Activated gamma-delta T cell treated with Interleukin-2 at 50 U/mL for 16 hours (primary cell): Measurements from ENCODE around the gene PDS5B.
A peak's percentile ranks its signal among the peaks of the same experiment; 100 is the strongest.

Experiments used
- DNase-seq: peaks from one replicate; pipeline ENCODE4 v3.0.0-alpha.2; 2020

PDS5B gene

DNA sequence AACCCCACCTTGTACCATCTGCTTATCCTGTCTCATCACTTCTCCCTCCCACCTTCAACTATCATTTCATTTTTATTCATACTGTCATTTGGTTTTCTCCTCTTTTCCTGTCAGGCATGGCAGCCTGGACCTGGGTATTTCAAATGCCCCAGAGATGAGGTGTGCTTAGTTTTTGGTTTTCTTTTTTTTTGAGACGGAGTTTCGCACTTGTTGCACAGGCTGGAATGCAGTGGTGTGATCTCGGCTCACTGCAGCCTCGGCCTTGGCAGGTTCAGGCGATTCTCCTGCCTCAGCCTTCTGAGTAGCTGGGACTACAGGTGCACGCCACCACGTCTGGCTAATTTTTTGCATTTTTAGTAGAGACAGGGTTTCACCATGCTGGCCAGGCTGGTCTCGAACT is 5.8 kb downstream of the PDS5B start:
- DNase-seq = no peak

DNA sequence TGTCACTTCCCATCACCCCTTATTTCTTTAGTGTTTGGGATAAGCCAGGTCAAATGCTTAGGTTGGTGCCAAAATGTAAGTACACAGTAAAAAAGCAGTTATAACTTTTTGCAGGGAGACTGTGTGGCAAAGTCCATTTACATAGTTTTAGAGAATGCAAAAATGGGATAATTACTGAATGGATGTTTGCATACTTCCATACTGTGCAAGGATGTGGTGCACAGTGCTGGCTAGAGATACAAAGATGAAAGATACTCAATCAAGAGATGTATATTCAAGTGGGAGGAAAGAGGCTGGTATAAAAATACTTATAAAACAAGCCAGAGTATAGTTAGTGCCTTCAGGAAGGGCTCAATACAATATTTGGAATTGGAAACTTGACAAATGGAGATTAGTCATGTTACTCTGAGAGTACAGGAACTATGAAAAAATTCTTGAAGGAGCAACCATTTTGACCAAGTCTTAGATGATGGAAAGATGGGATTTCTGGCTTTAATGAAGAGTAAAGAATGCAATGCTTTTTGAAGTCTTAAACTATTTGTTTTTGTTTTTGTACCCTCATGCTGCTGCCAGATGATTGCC is 8.0 kb downstream of the PDS5B start:
- DNase-seq = no peak

DNA sequence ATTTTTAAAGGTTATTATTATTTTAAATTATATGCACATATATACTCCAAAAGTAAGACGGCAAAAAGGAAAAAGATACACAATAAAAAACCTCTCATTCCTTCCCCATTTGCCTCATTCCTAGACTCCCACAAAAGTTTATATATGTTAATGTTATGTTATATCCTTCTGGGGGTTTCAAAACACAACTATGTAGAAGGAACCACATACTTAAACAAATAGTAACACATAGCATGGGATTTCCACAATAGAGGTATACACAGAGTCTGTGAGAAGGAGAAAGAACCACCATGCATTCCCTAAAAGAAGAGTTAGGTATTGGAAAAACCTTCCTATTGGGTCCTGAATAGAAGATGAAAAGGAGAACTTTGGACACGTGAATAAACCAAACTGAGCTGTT is 9.1 kb downstream of the PDS5B start:
- no peak for DNase-seq

DNA sequence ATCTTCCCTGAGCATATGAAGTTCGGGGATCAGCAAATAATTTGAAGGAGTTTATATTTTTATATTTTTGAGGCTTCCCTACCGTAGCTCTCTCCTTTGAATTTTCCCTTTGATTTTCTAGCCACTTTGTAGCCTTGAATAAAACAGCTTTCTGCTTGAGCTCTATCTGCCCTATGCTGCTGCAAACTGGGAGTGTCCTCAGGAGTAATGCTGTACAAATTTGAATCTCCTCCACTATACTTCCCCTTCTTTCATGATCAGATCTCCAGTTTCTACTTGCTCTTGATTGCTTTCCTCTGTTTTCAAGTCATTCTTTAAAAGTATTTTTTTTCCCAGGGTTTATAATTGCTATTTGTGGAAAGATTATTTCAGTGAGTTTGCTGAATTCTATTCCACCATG is 14.6 kb downstream of the PDS5B start:
- DNase-seq = no peak

DNA sequence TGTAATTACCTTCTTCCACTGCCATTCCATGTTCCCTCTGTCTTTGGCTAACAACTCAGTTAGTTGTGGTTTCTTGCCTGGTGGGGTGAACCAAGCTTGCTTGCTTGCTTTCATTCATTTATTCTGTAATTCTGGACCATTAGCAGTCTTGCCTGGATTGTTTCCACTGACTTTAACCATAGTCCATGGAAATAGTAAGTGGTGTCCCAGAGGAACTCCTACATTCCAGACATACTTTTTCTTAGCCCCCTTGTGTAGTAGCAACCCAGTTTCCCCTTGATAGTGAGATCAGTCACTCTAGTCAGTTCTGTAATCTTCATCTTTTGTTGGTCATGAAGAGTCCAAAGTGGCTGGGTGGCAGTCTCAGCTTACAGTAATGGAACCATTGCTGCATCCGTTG is 23.2 kb downstream of the PDS5B start:
- no peak for DNase-seq

DNA sequence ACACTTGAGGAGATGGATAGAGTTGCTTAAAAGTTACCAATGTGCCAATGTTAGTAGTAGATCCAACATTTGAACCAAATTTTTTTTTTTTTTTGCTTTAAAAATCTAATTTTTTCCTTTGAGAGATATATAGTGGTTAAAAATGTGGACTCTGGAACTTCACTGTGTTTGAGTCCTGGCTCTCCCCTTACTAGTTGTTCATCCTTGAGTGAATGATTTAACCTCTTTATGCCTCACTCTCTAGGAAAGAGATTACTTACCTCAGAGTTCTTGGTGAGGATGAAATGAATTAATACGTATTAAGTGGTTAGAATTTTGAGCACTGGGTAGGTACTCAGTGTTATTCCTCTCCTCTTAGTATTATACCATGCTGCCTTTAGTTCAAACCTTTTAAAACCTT is 24.3 kb downstream of the PDS5B start:
- no peak for DNase-seq

DNA sequence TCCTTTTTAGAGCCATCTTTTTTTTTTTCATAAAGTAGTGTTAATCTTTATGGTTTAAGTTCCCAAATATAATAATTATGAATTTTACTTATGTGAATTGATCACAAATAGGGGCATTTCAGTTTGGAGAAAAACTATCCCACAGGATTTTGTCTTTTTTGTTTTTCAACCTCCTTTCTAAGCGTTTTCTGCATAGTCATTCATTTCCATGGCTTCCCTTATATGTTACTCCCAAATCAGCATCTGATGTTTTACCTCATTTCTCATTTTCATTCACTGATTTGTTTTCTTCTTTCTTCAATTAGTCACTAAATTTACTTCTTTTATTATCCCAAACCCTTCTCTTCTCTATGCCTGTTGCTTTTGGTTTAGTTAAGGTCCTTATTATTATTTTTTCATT is 24.7 kb downstream of the PDS5B start:
- DNase-seq = no peak

DNA sequence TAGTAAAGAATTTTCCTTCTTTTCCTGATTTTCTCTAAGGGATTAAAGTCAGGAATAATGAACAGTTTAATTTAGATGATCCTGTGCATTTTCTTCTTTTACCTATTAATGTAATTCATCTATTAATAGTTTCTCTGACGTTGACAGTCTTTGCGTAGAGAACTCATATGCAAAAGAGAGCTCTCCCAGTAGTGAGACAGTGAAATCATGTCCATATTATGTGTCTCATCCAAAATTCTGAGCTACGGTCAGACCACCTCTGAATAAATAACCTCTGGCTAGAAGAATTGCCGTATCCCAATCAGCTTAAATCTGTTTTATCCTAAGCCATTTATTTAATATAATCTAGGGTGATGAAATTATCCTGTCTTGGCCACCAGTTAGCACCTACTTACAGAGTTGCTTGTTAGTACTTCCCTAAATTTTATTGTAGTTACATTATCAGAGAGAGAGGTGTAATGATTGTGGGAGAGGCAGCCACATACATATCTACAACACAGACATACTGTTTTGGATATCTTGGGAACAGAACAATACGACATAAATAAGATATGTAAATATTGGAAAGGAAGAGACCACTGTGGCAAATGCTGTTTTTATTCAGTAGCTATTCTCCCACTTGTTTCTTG is 30.7 kb downstream of the PDS5B start:
- DNase-seq = no peak

DNA sequence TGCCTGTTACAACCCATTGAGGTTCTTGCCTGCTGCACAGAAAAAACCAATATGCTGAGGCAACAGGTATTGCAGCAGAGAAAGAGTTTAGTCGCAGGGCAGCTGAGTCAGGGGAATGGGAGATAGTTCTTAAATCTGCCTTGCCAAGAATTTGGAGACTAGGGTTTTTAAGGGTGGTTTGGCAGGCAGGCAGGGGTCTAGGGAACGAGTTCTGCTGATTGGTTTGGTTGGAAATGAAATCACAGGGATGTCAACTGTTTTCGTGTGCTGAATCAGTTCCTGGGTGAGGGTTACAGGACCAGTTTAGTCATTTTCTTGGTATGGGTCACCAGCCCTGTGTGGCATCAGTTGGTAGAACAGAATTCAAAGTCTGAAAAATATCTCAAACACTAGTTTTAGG is 36.6 kb downstream of the PDS5B start:
- DNase-seq = no peak

DNA sequence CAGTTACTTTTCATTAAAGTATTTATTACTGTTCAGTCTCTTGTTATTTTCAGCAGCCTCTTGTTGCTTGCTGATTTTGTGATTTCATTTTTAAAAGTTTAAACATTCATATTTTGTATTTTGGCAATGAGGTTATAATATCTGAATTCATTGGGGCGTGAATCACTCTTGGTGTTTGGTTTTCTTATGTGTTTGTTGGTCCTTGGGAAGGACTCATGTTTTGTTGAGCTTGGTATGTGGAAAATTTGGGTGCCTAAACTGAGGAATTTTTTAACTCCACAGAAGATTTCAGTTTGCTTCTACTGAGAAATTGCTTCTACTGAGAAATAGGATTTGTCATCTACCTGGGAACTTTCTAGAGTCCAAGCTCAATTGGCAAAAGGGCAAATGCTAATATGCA is 38.2 kb downstream of the PDS5B start:
- no peak for DNase-seq

DNA sequence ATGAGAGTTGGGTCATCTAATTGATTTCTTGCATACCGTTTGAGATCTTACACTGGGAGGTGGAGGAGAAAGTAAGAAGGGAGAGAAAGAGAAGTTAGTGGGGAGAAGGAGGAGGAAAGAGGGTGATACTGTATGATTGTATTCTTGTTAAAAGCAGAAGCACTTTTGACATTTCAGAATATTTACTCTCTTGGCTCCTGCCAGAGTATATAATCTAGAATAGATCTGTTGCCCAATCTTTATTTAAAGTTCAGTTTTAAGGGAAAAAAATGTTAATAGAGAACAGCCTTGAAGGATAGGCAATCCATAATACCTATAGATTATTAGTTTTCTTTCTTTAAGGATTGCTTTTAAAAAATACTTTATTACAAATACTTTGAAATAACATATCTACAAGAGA is 41.5 kb downstream of the PDS5B start:
- no peak for DNase-seq

DNA sequence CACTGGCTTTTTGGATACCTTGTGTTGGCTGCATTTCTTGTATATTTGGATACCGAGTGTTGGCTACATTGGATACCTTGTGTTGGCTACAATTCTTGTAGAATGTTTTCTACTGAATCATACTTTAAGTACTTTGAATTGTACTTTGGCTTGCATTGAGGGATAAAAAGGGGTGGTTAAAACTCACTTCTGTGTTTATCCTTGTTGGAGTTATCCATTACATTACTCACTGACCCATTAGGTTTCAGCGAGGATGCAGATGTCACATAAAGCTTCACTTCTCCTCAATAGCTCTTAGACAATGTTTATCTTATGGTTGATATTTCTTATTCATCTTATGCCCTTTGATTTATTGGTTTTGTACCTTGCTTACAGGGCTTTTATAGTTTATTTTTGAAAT is 43.1 kb downstream of the PDS5B start:
- no peak for DNase-seq

DNA sequence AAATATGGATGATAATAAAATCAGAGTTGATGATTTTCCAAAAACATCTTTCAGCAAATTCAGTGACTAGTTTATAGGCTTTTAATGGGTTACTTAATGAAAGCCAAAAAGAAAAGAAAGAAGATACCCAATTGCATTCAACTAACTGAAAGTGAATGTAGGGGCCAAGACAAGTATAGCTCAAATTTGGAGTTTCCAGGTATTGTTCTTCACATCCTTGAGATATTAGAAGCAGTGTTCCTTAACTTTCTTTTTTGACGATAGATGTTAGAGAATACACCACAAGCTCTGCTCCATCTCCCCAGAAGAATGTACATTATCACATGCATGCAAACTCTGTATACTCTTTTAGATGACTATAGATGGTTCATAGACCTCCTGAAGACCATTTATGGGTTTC is 43.6 kb downstream of the PDS5B start:
- no peak for DNase-seq

DNA sequence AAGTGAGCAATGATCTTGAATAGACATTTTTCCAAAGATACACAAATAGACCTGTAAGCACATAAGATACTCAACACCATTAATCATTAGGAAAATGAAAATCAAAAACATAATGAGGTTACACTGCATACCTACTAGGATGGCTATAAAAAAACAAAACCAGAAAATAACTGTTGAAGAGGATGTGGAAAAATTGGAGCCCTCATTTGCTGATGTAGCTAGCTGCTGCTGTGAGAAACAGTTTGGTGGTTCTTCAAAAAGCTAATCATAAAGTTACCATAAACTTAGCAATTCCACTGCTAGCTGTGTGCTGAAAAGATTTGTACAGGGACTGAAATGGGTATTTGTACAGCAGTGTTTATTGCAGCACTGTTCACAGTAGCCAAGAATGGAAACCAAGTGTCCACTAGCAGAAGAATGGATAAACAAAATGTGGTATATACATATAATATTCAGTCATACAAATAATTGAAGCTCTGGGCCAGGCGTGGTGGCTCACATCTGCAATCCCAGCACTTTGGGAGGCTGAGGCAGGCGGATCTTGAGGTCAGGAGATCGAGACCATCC is 46.2 kb downstream of the PDS5B start:
- no peak for DNase-seq

DNA sequence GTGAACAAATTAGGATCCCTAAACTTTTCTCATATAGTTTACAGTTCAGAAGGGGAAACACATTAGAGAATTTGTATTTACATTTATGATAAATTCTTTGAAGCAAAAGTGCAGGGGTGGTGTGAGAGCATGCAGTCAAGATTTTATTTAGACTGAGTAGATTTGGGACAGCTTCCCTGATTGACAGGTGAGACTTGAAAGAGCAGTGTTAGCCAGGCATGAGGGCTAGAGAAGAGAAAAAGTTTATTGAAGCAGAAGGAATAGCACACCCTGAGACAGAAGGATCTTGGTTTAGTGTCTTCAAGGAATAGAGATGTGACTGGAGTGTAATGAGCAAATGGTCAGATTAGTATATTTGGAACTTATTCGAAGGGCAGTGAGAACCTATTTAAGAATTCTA is 50.5 kb downstream of the PDS5B start:
- DNase-seq = no peak

DNA sequence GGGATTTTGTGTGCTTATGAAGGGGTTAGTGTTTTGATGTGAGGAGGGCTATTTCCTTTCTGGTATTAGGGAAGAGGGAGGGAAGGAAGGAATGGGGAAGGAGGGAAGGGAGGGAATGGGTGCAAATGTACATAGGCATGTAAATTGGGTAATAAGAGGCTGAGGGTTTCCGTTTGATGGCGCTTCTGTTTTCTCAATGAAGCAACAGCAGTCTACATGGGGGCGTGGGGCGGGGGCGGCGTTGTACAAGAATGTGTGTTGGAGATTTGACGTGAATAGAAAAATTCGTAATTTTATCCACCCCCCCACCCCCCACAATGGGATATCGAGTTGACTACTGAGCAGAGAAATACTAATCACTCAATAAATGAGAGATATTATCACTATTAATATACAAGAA is 52.5 kb downstream of the PDS5B start:
- DNase-seq = no peak

DNA sequence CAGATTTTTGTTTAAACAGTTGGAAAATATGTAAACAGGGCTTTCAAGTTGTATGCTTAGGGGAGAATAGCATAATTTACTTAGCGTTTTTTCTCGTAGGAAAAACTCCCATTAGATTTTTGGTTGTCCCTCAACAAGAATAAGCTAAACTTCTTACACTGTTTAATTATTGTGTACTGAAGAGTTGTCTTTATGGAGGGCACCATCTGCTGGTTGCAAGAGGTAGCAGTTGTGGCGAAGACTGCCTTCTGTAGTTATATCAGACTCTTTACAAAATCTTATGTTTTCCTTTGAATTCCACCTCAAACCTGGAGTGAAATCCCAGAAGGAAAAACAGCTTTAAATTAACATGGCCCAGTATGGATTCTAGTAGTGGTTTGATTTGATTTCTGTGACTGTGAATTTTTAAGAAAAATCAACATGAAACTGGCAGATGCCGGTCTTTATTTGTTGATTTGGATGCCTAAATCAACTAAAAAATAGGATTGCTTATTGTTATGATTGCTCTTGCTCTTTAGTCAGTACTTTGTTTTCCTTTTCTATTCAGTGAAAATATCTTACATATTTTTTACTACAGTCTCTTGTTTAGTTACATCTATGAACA is 53.4 kb downstream of the PDS5B start:
- peak; percentile 45 for DNase-seq

DNA sequence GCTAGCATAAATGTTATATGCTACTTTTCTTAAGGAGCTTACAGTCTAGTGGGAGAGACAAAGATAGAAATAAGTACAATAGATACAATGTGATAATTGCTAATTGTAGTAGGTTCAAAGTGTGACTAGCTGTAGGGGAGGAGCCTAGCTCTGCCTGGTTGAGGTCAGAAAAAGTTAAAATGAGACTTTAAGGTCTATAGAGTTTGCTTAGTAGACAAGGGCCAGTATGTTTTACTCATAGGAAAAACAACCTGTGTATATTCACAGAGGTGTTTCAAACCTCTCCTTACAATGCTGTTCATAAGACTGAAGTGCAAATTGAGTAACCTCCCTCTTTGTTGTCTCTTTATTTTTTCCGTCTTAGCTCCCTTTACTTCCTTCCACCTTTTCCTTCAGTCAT is 56.1 kb downstream of the PDS5B start:
- no peak for DNase-seq

DNA sequence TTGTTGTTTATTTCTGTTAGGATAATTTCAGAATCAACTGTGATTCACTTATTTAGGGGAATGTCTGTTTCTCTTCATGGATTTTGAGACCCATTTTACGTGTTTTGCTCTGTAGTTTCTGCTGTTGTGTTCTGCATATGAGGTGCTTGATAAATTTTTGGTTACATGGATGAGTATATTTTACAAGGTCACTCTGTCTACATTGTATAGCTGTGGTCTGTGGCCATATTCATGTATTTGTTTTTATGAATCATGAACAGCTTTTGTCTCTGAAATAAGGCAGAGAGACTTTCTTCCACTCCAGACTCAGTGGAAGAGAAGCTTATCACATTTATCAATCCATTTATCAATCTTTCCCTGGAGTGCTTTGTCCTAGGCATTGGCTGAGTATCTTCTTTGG is 56.6 kb downstream of the PDS5B start:
- DNase-seq = no peak

DNA sequence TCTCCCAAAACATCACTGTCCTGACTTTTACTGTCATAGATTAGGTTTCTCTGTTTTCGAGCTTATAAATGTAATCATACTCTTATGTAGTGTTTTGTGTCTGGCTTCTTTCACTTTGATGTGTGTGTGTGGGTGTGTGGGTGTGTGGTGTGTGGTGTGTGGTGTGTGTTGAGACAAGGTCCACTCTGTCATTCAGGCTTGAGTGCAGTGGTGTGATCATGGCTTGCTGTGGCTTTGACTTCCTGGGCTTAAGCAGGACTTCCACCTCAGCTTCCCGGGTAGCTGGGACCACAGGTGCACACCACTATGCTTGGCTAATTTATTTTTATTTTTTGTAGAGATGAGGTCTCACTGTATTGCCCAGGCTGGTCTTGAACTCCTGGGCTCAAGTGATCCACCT is 59.6 kb downstream of the PDS5B start:
- DNase-seq = no peak

DNA sequence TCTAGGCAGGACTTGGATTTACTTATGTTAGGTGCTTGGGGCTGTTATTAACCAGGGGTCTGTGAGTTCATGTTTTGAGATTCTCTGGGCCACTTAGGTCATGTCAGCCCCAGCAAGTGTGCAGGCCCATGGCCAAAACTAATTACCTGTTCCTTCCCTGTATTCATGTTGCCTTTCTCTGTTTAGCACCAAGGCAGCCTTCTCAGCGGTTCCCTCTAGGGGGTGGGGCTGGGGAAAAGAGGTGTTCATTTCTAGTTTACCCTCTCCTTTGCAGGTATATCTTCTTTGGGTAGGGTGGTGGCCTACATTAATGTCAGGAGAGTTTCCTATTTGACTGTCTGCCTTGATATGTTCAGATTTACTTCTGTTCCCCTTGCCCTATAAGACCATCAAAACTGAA is 61.7 kb downstream of the PDS5B start:
- no peak for DNase-seq

DNA sequence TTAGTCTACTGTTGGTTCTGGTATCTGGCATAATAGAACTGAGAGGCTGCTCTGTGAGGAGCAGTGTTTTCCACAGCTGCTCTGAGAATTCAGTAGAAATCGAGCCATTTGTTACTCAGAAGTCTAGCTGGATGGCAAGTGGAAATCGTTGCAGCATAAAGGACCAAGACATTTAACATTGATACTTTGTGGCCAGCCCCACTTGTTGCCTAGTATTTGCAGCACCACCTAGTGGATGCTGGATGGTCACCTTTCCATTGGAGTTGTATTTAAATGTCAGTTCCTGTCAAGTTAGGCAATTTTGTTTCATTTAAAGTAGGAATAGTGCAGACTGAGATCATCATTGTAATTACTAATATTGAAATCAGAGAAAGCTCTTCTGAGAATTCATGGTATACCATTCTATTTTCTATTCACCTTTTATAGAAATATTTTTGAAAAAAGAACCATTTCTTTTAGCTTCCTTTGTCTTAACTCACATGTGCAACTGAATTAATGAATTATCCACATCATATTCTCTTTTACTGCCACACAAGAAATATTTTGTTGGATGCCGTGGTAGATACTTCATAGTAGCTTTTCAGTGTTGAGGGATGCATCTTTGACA is 64.6 kb downstream of the PDS5B start:
- peak; percentile 45 for DNase-seq

DNA sequence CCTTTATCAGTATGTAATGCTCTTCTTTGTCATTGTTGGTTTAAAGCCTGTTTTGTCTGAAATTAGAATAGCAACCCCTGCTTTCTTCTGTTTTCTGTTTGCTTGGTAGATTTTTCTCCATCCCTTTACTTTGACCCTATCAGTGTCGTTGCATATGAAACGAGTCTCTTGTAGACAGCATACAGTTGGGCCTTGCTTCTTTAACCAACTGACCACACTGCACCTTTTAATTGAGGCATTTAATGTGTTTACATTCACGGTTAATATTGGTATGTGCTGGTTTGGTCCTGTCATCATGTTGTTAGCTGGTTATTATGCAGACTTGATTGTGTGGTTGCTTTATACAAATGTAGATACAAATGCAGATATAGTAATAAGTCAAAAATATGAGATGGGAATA is 71.1 kb downstream of the PDS5B start:
- DNase-seq = no peak

DNA sequence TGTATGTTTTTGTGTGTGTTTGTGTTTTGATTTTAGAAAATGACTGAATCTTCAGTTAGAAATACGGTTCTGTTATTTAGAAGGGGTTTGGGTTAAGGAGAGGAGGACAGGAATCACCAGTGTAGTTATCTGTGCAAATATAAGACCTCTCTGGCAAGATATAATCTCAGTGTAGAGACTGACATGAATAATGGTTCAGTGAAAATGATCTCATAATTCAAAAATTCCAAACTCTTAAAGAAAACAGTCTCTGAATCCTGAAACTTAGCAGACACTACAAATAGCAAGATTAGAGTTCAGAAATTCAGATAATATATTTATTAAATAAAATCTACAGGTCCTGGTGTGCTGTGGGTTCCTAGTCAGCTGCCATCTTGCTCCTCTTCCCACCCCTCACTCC is 73.5 kb downstream of the PDS5B start:
- no peak for DNase-seq
